Stimulated activated naive CD8-positive, alpha-beta T cell treated with anti-CD3 and anti-CD28 coated beads, Interleukin-15, Interleukin-2, amounts not matched to agents 100 U/mL and 50 U/mL, for 24 hours (primary cell): Measurements from ENCODE around the gene USP19.
A peak's percentile ranks its signal among the peaks of the same experiment; 100 is the strongest.

ENCODE experiments used
- ATAC-seq: fragments of 150-1000 bp; cut with Tn5 transposase; one replicate; pipeline ENCODE4 v1.10.0; 2021
- DNase-seq: peaks from one replicate; pipeline ENCODE4 v3.0.0; 2021

Gene USP19

DNA sequence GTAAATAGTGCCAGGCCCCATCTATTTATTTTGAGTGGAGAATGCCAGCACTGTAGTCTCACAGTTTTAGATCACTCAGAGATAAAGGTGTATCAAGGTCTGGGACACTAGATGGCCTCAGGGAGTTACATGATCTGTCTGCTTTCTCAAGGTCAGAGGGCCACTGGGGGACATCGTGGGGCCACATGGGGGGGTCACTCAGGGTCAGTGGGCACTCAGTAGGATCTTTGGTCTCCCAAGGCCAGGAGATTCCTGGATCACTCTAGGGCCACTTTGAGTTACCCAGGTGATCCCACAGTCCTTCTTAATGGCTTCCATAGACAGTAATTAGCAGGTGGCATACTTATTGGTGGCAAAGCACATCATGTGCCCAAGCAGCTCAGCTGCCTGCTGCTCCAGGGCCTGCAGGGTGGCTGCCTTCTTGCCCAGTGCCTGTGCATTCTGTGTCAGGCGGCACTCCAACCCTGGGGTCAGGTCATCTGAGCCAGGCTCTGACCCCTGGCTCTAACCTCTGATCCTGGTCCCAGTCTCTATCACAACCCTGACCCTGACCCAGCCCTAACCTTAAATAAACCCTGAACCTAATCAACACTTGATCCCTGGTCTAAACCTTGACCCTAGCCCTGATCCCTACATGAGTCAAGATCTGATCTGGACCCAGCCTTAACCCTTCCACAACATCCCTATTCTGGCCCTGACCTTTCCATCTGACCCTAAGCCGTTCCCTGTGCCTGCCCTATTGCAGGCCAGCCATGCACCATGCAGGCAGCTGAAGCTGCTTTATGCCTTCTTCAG lies 14.0 kb upstream of the USP19 start:
- ATAC-seq, result no peak
- no peak for DNase-seq

DNA sequence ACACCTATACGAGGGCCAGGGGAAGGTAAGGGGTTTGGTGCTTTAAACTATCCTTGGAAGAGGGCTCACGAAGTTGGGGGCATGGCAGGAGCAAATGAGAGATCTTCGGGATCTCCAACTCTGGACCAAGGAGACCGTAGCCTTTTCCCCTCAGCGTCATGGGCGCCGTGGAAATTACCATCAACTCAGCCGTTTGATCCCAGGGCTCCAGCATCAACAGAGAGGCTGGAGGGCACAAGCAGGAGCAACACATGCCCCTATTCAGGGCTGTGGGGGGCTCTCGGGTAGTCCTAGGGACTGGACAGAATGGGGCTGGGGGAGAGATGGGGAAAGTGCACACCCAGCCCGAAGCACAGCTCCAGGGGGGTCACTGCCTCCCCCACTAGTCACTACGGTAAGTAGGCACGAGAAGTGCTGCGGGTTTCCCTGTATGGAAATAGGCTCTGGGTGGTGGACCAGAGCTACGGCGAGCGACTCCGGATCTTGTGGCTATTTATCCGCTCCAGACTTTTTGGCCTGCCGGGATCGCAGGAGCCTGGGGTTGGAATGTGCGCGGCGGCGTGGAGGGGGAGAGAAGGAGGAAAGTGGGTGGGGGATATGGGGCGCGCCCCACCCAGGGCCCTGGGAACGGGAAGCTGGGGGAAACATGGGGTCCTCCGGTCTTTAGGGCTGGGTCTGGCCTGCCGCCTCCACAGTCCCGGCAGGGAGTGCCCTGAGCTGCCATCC lies 12.8 kb upstream of the USP19 start:
- DNase-seq, result no peak
- no peak for ATAC-seq

DNA sequence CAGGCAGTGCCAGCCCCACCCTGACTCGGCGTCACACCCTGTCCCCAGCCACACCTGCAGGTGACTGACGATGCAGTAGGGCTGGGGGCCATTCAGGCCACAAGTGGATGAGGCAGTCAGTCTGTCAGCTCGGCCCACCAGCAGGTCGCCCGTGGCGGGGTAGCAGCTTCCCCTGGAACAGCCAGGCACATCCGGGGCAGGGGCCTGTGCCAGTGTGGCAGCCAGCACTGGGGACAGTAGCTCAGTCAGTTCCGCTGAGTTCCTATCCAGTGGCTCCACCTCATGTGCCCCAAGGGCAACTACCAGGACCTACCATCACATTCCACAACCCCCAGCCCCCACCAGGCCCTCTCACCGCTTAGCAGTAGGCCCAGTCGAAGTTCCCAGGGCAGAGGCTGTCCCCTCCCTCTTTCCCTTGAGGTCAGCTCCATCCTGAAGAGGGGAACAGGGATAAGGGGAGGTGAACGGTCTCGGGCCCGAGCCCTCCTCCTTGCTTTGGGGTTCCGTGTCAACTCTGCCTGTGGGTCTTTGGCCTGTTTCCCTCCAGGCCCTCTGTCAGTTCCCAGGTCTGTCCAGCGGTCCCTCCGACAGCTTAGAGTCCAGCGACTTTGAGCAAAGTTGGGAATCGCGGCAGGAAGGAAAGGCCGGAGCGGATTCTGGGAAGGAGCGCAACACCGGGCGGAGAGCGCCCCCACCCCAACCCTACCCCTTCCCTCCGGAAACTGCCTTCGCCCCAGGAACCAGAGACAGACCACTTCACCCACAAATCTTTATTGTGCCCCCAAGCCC lies 12.0 kb upstream of the USP19 start, which contains the start of gene LAMB2:
TSS of gene LAMB2 (minus strand) at position 614 of the 789 bp plus-strand sequence. CDS start at position 431, 183 bp downstream.
- DNase-seq (no peak), ATAC-seq (no peak)

DNA sequence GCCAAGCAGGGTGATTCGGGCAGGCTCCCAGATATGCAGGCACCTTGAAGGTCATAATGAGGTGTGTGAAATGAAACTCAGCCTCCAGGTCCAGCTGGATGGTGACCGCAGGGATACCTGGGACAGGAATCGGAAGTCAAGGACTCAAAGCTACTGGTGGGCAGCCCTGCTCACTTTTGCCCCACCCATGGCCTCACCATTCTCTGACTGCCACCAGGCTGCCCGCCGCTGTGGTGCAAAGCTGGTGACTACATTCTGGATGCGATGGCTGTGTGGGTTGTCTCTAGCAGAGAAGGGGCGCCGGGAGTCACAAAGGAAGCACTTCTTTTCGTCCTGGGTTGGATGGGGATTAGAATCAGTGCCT lies 11.4 kb upstream of the USP19 start:
- ATAC-seq (no peak), DNase-seq (no peak)

DNA sequence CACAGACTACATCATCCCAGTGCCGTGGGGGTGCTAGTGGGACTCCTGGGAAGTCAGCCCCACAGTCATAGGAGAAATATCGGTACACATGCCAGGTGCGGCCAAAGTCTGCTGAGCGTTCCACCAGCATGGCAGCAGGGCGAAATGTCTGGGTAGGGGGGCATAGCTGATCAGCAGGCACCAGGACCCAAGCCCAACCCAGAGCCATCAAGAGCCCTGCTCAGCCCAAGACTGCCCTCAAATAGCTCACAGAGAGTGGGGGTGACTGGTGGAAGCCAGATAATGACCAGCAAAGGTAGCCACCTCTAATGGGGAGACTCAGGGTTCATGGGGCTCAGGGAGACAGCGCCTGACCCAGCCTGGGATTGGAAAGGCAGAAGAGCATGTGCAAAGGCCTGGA lies 11.0 kb upstream of the USP19 start:
- DNase-seq (no peak), ATAC-seq (no peak)

DNA sequence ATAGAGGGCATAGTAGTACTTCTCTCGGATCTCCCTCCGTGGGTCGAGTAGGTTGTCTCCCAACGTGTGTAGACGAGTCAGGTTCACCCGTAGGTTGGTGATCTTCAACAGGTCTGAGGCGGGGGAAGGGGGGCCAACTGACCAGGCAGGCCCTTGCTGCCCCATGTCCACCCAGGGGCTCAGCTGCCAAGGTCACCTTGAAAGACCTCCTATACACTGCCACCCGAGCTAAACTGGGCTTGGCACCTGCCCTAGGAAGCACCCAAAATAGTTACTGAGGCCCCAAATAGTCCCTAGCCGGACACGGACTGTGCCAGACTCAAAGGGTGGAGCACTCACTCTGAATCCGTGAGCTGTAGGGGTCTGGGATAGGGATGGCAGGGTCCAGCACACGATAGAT lies 10.4 kb upstream of the USP19 start:
- DNase-seq, result no peak
- no peak for ATAC-seq

DNA sequence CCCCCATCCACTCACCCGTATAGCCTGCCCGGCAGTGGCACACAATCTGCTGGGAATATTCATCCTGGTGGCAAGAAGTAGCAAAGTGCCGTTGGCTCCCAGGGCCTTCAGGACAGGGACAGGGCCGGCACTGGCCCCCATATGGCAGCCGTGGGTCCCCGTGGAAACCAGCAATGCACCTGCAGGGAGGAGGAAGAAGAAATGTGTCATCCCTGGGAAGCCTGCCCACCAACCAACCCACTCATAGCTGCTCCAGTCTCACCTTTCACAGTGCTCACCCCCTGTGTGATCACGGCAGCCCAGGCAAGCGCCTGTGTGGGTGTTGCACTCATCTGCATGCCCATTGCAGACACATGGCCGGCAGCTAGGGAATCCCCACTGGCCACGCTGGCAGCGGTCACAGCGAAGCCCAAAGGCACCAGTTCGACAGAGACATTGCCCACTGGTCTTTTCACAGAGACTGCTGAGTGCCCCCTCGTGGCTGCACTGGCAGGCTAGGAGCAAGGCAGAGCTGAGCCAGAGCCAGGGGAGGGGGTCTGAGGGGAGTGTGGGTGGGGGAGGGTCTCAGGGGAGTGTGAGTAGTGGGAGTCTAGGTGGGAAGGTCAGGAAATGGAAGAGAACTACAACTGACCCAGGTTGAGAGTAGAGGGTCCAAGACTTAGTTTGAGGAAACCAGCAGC lies 4.5 kb upstream of the USP19 start:
- ATAC-seq (no peak), DNase-seq (no peak)

DNA sequence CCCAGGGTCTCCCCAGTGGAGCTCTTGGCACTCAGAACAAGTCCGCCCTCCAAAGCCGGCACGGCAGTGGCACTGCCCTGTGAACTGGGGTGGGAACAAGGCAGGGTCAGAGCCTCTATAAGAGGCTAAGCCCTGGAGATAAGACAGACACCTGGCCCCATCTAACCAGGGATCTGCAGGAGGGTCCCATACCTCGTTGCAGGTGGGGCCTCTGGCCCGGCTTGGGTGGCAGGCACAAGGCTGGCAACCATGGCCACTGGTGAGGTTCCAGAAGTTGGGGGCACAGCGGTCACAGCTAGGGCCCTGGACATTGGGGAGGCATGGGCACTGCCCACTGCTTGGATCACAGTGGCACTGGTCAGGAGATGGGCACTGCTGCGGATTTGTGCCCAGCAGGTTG lies 3.6 kb upstream of the USP19 start:
- no peak for ATAC-seq
- no peak for DNase-seq

DNA sequence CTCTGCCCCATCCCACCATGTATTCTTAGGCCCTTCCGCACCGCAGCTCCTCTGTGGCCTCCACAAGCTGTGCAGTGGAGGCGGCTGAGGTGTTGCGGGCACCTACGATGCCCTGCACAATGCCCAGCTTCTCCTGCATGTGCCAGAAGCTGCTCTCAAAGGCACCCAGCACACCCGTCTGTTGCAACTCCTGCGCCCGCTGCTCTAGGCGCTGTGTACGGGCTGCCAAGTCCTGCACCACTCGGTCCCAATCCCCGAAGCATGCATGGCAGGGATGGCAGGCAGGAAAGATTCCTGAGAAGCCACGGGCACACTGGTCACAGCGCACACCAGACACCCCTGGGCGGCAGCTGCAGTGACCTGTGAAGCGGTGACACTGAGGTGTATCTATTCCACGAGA lies 3.1 kb upstream of the USP19 start:
- DNase-seq (no peak), ATAC-seq (no peak)

DNA sequence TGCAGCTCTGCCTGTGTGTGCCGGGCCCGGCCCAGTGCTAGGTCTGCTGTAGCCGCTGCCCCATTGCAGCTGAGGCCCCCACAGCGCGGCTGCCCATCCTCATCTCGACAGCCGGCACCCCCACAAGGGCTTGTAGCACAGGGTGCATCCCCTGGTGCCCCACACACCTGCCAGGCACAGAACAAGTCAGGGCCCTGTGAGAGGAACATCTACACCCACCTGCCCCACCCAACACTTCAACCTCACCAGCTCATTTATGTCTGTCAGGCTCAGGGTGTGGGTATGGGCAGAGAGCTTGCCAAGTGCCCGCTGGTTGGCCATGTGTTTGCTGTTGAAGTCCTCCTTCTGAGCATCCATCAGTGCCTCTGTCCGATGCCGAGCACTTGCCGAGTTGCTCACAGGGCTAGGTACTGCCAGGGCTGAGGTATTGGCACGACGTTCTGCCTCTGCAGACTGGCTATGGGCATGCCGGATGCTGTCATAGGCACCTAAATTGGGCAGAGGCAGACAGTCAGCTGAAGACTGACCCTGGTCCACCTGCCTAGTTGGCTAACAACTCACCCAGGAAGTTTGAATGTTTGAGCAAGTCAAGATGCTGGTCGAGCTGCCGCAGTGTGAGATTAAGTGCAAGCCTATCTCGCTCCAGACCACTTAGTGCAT lies 2.4 kb upstream of the USP19 start:
- no peak for ATAC-seq
- DNase-seq, result no peak

DNA sequence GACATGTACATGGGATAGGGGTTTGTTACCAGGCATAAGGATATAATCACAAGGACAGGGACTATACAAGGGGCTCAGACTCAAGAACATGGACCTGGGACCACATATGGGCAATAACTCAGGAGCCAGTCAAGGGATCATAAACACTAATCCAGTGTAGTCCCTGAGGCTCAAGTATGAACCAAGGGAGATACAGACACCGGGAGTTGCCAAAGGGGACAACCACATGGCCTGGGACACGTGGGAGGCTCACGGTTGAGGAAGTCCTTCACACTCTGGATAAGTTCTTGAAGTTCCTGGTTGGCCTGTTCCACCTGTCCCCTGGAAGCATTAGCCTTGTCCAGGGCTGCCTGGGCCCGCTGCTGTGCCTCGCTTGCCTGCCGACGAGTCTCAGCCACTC lies 1.8 kb upstream of the USP19 start:
- no peak for ATAC-seq

DNA sequence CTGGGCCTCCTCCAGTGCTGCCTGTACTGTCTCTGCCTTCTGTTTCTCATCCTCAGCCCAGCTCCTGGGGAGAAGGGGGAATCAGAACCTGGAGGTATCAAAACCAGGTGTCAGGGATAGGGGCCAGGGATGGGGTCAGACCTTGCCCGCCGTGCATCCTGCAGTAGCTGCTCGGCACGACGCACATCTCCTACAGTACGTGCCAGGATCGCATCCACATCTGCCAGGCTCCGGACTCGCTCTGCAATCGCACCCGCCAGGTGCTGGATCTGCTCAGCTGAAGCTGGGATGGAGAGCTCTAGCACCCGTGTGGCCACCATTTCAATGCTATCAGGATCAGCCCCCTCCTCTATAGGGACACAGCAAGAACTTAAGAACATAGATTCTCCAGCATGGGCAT lies 1.4 kb upstream of the USP19 start:
- ATAC-seq (no peak), DNase-seq (no peak)

More for the DNA sequence above, 1.8 kb upstream of the USP19 start:
- DNase-seq, result no peak

DNA sequence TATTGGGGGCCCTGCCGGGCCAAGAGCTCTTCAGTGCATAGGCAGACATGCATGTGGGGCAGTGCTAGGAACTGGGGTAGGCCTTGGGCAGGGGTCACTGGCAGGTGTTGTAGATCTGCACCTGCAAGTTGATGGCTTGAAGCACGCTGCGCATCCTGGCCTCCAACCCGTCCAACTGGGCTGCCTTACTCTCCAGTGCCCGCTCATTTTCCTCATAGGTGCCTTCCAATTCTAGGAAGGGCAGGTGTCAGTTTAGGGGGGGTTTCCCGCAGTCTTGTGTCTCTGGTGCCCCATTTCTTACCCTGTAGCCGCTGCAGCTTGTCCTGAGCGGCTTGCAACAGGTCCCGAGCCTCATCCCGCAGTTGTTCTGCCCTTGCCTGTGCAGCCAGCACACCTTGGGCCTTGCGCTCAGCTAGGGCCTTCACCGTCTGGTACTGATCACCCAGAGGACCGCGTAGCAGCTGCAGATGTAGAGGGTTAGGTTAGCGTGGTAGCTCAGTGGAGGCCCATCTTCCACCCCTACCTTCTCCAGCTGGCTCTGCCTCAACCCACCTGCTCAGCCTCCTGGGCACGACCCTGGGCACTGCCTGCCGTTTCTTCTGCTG lies 611 bp upstream of the USP19 start:
- DNase-seq, result no peak

DNA sequence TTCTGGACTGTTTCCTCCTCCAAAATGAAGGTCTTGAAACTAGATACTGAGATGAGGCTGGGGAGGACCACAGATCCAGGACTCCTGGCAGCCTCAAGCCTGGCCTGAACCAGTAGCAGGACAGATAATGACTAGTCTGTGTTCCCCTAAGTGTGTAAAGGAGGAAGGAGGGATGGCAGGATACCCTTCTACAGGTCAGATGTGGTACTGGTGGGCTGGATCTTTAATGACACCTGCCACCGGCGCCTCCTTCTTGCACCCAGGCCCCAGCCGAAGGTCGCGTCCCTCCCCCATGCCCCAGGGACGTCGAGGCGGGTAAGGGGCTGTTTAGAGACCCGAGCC lies 556 bp downstream of the USP19 start:
- DNase-seq, result no peak
- ATAC-seq, result no peak

More for the DNA sequence above, 611 bp upstream of the USP19 start:
- ATAC-seq, result no peak

DNA sequence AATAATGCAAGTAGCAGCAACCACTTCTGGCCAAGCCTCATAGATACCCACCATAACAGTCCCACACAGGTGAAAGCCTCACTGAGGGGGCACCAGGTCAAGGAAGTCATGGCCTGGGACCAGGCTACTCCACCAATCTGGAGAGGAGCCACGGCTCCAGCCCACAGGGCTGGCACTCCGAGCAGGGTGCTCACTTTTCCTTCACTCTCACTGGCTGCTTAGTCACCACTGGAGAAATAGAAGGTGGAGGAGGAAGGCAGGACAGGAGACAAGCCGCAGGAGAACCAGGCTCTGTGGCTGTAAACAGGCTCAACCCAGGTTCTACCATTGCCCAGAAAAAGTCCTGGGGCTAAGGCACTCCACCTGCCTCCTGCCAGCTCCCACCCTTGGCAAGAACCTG lies 1.2 kb downstream of the USP19 start:
- DNase-seq, result no peak
- ATAC-seq, result no peak

DNA sequence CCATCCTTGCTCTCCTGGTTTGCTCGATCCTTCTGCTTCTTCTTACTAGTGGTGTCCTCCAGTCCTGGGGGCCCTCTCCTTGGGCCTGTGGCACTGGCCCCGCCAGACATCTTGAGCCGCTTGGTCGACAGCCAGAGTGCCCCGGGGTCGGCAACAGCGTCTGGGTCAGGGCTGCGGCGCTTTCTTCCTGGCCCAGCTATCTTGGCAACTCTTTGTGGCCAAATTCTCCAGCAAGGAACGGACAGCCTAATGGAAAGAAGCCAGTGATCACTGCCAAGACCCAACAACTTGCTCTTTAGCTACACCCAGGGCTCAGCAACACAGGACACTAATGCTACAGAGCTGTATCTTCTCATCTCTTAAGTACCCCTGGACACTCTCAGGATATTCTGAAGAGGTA lies 1.6 kb downstream of the USP19 start:
- DNase-seq (no peak), ATAC-seq (no peak)

DNA sequence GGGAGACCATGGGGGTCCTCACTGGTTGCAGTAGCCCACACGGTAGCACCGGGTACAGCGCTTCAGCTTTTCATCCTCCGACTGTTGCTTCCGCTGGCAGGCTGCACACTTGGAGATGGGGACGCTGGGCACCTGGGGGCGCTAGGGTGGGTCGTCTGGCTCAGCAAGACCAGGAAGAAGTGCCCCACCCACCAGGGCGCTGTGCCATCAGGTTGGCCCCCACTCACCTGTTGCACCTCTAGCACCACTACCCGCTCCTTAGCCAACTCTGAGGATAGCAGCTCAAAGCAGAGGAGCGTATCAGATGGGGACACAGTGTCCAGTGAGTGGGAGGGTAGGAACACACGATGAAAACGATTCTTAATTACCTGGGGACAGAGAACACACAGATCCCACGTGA lies 8.4 kb downstream of the USP19 start:
- no peak for ATAC-seq
- DNase-seq, result no peak

DNA sequence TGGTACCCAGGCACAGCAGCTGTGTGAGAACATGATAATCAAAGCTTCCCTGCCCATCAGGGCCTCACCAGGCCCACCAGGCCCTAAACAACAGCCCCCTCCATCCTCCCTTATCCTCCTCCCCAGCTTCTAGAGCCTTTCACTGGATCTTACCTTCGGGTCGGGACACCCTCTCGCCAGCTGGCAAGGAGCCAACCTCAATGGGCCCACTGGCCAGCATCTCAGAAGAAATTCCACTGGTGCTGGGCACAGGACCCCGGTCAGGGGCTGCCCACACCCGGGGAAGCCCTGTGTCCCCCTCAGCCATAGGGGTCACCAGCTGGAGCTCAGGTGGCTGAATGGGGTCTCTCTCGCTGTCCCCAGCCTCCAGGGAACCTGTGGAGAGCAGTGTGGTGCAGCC lies 9.3 kb downstream of the USP19 start:
- ATAC-seq (no peak), DNase-seq (no peak)

DNA sequence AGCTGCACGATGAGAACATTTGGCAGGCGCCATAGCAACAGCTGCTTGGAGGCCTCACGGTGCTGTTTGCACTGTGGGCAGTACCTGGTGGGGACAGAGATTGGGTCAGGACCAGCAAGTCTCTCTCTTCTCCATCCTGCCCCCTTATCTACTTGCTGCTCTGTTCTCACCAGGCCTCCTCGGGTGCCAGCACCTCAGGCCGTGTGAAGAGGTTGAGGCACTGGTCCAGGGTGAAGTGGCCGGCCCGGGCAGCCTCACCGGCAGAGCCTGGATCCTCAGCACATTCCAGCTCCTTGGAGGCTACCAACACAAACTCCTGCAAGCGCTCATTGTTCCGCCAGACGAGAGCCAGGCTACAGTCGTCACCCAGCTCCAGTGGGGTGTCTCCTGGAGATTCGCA lies 9.8 kb downstream of the USP19 start:
- no peak for DNase-seq
- ATAC-seq, result no peak

DNA sequence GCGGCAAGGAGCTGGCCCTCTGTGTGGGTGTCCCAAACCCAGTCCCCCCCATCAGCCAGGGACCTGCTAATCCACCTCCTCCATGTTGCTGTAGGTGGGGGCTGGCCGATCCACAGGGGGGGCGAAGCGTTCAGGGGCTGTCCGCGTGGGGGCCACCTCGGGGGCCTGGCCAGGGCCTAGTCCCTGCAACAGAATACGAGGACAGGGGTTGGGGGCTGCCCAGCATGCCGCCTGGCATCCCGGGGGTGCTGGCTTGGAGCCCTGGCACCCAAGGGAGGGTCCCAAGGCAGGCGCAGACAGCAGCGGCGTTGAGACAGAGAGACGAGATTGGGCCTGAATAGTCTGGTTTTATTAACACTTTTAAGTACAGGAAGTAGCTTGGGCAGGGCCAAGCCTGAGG lies 12.3 kb downstream of the USP19 start:
- no peak for DNase-seq
- ATAC-seq, result no peak

DNA sequence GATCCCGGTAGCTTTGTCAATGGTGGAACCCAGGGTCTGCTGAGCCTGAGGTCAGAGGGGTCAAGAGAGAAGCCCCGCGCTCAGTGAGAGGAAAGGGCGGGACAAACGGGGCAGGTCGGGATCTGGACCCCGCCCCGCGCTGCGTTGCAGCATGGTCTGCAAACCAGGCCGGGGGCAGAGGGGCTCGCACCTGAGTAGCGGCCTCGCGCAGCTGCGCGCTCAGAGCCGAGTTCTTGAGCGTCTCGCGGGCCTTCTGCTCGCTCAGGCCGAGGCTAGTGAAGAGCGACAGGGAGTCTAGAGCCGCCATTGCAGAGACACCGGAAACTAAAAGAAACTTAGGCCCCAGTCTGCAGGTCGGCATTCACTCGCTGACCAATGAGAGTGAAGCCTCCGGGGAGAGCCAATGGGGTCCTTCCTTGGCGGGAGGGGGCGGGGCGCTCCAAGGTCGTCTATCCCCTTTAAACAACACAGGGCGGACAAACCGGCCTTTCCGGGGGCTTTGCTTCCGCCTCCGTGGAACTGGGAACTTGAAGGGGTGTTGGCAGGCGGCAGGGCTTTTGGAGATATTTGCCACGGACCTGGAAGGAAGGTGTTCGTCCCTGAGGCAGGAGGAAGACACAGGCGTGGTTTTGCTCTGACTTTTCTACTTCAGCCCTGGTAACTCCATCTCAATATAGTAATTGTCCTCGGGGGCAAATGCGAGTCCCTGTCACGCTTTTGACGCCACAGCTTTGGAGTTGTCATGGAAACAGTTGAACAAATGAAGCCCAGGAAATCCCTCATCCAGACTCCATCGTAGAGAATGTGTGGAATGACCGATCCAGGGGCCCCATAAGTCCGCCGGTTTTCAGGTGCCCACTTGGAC lies 16.0 kb downstream of the USP19 start, which contains the start of gene QARS1:
TSS of gene QARS1 (minus strand) at position 331 of the 865 bp plus-strand sequence. CDS start at position 307, 24 bp downstream.
- ATAC-seq, result peak; percentile 98

More for the DNA sequence above, 16.0 kb downstream of the USP19 start, which contains the start of gene QARS1:
- peak; percentile 93 for DNase-seq
